NCI-H226 (cell line): ENCODE data around the gene CENPM.

Experiments used
- DNase-seq: peaks from one replicate; pipeline ENCODE4 v3.0.0-alpha.2; 2015

The CENPM gene

DNA sequence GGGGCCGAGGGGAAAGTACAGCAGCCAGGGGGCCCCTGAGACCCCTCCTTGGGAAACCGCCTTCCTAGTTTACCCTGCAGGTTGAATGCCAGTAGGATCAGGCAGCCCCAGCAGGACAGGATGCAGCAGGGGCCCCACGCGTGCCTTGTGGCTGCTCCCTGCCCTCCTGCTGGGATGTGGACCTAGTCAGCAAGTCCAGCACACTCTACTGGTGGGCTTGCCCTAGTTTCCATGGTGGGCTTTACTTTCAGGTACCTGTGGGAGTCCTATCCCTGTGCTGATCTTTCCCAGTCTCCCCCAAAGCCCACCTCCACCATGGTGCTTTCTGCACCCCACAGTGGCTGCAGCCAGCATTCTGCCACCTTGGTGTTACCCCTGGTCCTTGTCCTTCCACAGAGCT is 54.2 kb downstream of the CENPM start:
- DNase-seq = no peak

DNA sequence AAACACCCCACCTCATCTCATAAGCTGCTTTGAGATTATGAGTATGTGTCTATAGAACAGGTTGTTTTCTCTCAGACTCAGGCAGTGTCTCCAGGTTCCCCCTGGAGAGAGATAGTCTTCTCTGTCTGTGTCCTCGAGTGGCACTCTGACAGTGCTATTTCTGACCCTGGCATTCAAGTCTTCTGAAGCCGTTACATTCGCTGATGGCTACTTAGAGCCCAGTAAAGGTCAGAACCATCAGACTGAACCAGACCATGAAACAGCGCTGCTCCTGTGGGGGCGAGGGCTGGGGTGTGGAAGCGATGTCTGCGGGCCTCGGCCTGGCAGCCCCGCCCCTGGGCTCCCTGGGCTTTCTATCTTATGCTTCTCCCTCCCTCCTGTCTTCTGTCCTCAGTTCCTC is 55.5 kb downstream of the CENPM start:
- no peak for DNase-seq
